ENCODE results near the gene MRPS25. TPM values are rescaled to one million over a fixed set of nuclear protein-coding genes. Genes with fewer than 3 reads are reported as not detected.

MRPS25 gene
- total RNA-seq, 6 experiments from 2014 or later = 31.4 to 45.2 (median 33.4) TPM

- Mint-ChIP-seq H3K27me3 (ENCODE audit: insufficient read depth) (no peaks in the 10 kb centered on the region; the same call in 1 of the 2 replicates), H3K36me3 (ENCODE audit: low read depth) (peaks cover 59% of the 10 kb centered on the region), H3K4me1 (ENCODE audit: low read depth) (peaks cover 8% of the 10 kb centered on the region), H3K27ac (peak overlapping the region; percentile 49; the same call in 1 of the 2 replicates), H3K9me3 (no peaks in the 10 kb centered on the region), H3K4me3 (no peak overlapping the region)
- DNase-seq = peak; percentile 21
- no peak for TF ChIP-seq CTCF (IDR thresholded peaks at IDR 0.05)
These were observed 17.0 kb upstream of the MRPS25 start for GRCh38 chr3:15081960-15082664.

GRCh38 chr3:15079091-15079490 lies 14.0 kb upstream of the MRPS25 start:
- no peak for DNase-seq
- peaks cover 8% of the 10 kb centered on the region for H3K4me1 Mint-ChIP-seq (ENCODE audit: low read depth)
- peaks cover 67% of the 10 kb centered on the region for H3K36me3 Mint-ChIP-seq (ENCODE audit: low read depth)
- H3K27ac Mint-ChIP-seq = no peak overlapping the region
- H3K27me3 Mint-ChIP-seq (ENCODE audit: insufficient read depth) = no peaks in the 10 kb centered on the region; the same call in 1 of the 2 replicates
- no peak for TF ChIP-seq CTCF (IDR thresholded peaks at IDR 0.05)
- H3K9me3 Mint-ChIP-seq = no peaks in the 10 kb centered on the region
- no peak overlapping the region for H3K4me3 Mint-ChIP-seq

- no peak overlapping the region for H3K27ac Mint-ChIP-seq
- peaks cover 38% of the 10 kb centered on the region for H3K36me3 Mint-ChIP-seq (ENCODE audit: low read depth)
- no peak overlapping the region for H3K4me3 Mint-ChIP-seq
- TF ChIP-seq CTCF (IDR thresholded peaks at IDR 0.05) = no peak
- no peaks in the 10 kb centered on the region for H3K9me3 Mint-ChIP-seq
- no peak for DNase-seq
- 0 out of 2 replicates have a peak, but pooled peaks cover 4% of the 10 kb centered on the region for H3K4me1 Mint-ChIP-seq (ENCODE audit: low read depth)
- H3K27me3 Mint-ChIP-seq (ENCODE audit: insufficient read depth) = no peaks in the 10 kb centered on the region
These were observed 9.4 kb upstream of the MRPS25 start for GRCh38 chr3:15074500-15074899.

GRCh38 chr3:15071699-15072098 lies 6.6 kb upstream of the MRPS25 start:
- Mint-ChIP-seq H3K4me1 (ENCODE audit: low read depth) (0 out of 2 replicates have a peak, but pooled peaks cover 4% of the 10 kb centered on the region), H3K27me3 (ENCODE audit: insufficient read depth) (peaks cover 2% of the 10 kb centered on the region; the same call in 1 of the 2 replicates), H3K9me3 (no peaks in the 10 kb centered on the region), H3K4me3 (no peak overlapping the region), H3K36me3 (ENCODE audit: low read depth) (peaks cover 25% of the 10 kb centered on the region), H3K27ac (no peak overlapping the region)
- TF ChIP-seq CTCF (IDR thresholded peaks at IDR 0.05) = no peak
- DNase-seq = no peak

GRCh38 chr3:15069441-15069840 lies 4.3 kb upstream of the MRPS25 start:
- H3K27ac Mint-ChIP-seq = no peak overlapping the region
- H3K4me3 Mint-ChIP-seq = no peak overlapping the region
- peaks cover 9% of the 10 kb centered on the region for H3K4me1 Mint-ChIP-seq (ENCODE audit: low read depth)
- TF ChIP-seq CTCF (IDR thresholded peaks at IDR 0.05) = no peak
- DNase-seq = no peak
- peaks cover 9% of the 10 kb centered on the region for H3K36me3 Mint-ChIP-seq (ENCODE audit: low read depth)
- H3K27me3 Mint-ChIP-seq (ENCODE audit: insufficient read depth) = peaks cover 2% of the 10 kb centered on the region; the same call in 1 of the 2 replicates
- H3K9me3 Mint-ChIP-seq = no peaks in the 10 kb centered on the region
